ENCODE measurements around the gene PSME2. TPM values are rescaled to one million over a fixed set of nuclear protein-coding genes. Genes with fewer than 3 reads are reported as not detected.

Gene PSME2
- total RNA-seq, 1 donor from 2014 or later, result 91.8 TPM

DNA sequence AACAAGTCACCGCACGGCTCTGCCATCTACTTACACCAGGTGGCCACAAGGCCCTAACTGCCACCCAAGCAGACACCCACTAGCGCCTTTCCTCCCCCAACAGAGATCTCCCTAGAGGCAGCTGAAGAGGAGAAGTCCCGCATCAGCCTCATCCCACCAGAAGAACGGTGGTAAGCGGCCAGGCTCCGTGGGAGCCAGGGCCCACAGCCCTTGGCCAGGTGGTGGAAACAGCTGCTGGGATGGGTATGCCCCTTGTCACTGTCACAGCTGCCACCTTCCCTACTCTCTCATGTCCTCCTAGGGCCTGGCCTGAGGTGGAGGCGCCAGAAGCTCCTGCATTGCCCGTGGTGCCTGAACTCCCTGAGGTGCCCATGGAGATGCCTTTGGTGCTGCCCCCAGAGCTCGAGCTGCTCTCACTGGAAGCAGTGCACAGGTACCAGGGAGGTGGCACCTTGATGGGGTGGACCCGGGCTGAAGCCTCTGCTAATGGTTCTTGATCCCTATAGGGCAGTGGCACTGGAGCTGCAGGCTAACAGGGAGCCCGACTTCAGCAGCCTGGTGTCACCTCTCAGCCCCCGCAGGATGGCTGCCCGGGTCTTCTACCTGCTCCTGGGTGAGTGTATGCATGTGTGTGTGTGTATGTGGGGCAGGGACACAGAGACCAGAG is 33.0 kb upstream of the PSME2 start:
- no peaks in the 10 kb centered on the region for H3K4me1 Mint-ChIP-seq (ENCODE audit: unreplicated experiment)
- H3K4me3 Mint-ChIP-seq (ENCODE audit: unreplicated experiment), result no peak overlapping the region
- H3K27me3 Mint-ChIP-seq (ENCODE audit: unreplicated experiment), result no peaks in the 10 kb centered on the region
- peaks cover 22% of the 10 kb centered on the region for H3K36me3 Mint-ChIP-seq (ENCODE audit: unreplicated experiment)
- no peak for DNase-seq (ENCODE audit: extremely low spot score, unreplicated experiment)
- H3K27ac Mint-ChIP-seq (ENCODE audit: unreplicated experiment), result no peak overlapping the region
- TF ChIP-seq, protein P1, sequence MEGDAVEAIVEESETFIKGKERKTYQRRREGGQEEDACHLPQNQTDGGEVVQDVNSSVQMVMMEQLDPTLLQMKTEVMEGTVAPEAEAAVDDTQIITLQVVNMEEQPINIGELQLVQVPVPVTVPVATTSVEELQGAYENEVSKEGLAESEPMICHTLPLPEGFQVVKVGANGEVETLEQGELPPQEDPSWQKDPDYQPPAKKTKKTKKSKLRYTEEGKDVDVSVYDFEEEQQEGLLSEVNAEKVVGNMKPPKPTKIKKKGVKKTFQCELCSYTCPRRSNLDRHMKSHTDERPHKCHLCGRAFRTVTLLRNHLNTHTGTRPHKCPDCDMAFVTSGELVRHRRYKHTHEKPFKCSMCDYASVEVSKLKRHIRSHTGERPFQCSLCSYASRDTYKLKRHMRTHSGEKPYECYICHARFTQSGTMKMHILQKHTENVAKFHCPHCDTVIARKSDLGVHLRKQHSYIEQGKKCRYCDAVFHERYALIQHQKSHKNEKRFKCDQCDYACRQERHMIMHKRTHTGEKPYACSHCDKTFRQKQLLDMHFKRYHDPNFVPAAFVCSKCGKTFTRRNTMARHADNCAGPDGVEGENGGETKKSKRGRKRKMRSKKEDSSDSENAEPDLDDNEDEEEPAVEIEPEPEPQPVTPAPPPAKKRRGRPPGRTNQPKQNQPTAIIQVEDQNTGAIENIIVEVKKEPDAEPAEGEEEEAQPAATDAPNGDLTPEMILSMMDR (IDR thresholded peaks at IDR 0.05), result no peak
- no peaks in the 10 kb centered on the region for H3K9me3 Mint-ChIP-seq (ENCODE audit: unreplicated experiment)

DNA sequence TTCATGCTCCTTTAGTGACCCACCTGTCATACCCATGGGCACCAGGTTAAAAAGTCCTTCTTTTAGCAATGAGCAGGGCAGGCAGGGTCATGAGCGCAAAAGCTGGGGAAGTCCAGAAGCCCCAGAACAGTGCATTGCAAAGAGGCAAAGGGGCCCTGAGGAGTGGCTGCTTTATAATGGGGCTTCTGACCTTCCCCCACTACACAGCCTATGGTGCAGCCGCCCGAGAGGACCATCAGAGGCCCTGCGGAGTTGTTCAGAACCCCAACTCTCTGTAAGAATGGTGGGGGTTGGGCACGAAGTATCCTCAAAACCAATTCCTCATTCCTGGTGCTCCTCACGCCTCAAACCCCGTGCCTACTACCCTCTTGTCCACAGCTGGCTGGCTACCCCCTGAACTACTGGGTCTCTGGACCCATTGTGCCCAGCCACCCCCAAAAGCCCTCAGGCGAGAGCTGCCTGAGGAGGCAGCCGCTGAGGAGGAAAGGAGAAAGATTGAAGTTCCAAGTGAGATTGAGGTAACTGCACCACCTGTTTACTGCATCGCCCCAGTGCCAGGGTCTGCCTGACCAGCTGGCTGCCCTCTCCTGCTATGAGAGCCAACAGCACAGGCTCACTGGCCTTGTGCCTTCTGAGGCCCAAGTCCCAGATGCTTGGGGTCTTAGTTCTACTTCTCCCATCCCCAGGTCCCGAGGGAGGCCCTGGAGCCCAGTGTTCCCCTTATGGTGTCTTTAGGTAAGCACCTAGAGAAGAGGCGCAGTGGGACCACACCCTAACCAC is 32.2 kb upstream of the PSME2 start:
- H3K27ac Mint-ChIP-seq (ENCODE audit: unreplicated experiment), result no peak overlapping the region
- H3K4me1 Mint-ChIP-seq (ENCODE audit: unreplicated experiment), result no peaks in the 10 kb centered on the region
- H3K9me3 Mint-ChIP-seq (ENCODE audit: unreplicated experiment), result no peaks in the 10 kb centered on the region
- no peak for DNase-seq (ENCODE audit: extremely low spot score, unreplicated experiment)
- no peak overlapping the region for H3K4me3 Mint-ChIP-seq (ENCODE audit: unreplicated experiment)
- TF ChIP-seq, protein P1 (IDR thresholded peaks at IDR 0.05), result no peak
- peaks cover 21% of the 10 kb centered on the region for H3K36me3 Mint-ChIP-seq (ENCODE audit: unreplicated experiment)
- H3K27me3 Mint-ChIP-seq (ENCODE audit: unreplicated experiment), result no peaks in the 10 kb centered on the region

DNA sequence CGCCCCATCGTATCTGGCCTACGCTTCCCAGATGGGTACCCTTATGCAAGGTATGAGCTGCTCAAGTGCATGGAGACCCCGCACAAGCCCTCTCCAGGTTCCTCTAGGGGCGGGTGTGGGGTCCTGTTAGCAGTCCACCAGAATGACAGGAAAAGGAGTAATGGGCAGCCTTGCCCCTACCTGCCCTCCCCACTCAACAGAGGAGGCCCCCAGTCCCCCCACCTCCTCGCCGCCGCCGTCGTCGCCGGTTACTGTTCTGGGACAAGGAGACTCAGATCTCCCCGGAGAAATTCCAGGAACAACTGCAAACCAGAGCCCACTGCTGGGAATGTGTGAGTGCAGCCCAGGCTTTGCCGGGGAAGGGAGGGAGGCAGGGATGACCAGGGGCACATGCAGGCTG is 31.5 kb upstream of the PSME2 start:
- Mint-ChIP-seq H3K27me3 (ENCODE audit: unreplicated experiment) (no peaks in the 10 kb centered on the region), H3K36me3 (ENCODE audit: unreplicated experiment) (peaks cover 22% of the 10 kb centered on the region), H3K4me3 (ENCODE audit: unreplicated experiment) (no peak overlapping the region), H3K27ac (ENCODE audit: unreplicated experiment) (no peak overlapping the region), H3K4me1 (ENCODE audit: unreplicated experiment) (no peaks in the 10 kb centered on the region), H3K9me3 (ENCODE audit: unreplicated experiment) (no peaks in the 10 kb centered on the region)
- no peak for DNase-seq (ENCODE audit: extremely low spot score, unreplicated experiment)
- TF ChIP-seq, protein P1 (IDR thresholded peaks at IDR 0.05), result no peak

DNA sequence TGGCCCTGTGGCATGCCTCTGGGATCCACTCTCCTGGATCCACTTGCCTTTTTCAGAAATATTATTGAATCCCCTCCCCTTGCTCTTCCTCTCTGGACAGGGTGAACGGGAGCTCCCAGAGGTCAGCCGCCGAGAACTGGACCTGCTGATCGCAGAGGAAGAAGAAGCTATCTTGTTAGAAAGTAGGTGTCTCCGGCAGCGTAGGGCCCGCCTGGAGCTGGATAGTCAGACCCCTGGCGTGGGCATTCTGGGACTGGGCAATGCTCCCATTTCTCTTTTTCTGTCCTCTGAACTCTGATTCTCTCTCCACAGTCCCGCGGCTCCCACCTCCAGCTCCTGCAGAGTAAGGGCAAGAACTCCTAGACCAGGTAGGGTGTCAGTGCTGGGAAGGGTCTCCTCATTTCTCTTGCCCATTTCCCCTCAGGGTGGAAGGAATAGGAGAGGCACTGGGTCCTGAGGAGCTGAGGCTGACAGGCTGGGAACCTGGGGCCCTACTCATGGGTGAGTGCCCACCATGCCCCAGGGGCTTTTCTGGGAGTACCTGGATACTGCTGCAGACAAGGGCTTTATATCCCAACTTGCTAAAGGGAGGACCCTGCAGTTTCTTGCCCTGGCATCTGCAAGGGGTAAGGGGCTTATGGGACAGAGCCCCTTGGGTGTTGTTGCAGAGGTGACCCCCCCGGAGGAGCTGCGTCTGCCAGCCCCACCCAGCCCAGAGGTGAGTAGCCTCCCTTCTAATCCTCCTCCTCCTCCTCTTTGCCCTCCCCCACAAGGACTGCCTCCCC is 30.8 kb upstream of the PSME2 start:
- Mint-ChIP-seq H3K4me3 (ENCODE audit: unreplicated experiment) (no peak overlapping the region), H3K4me1 (ENCODE audit: unreplicated experiment) (no peaks in the 10 kb centered on the region), H3K9me3 (ENCODE audit: unreplicated experiment) (no peaks in the 10 kb centered on the region), H3K36me3 (ENCODE audit: unreplicated experiment) (peaks cover 19% of the 10 kb centered on the region), H3K27ac (ENCODE audit: unreplicated experiment) (no peak overlapping the region), H3K27me3 (ENCODE audit: unreplicated experiment) (no peaks in the 10 kb centered on the region)
- no peak for DNase-seq (ENCODE audit: extremely low spot score, unreplicated experiment)
- TF ChIP-seq, protein P1 (IDR thresholded peaks at IDR 0.05), result no peak

DNA sequence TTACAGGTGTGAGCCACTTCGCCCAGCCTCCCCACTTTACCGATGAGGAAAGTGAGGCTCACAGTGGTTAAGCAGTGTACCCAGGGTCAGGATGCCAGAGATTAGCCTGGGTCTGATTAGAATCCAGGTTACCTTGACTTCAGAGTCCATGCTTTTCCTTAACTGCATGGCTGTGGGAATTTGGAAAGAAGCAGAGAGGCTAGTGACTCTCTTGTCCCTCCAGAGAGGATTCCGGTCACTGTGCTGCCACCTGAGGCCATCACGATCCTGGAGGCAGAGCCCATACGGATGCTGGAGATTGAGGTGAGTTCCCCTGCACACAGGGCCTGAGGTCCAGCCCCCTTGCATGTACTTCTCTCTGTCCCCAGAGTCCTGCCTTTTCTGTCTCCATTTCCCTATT is 30.2 kb upstream of the PSME2 start:
- Mint-ChIP-seq H3K36me3 (ENCODE audit: unreplicated experiment) (peaks cover 19% of the 10 kb centered on the region), H3K4me1 (ENCODE audit: unreplicated experiment) (no peaks in the 10 kb centered on the region), H3K27me3 (ENCODE audit: unreplicated experiment) (no peaks in the 10 kb centered on the region), H3K9me3 (ENCODE audit: unreplicated experiment) (no peaks in the 10 kb centered on the region), H3K4me3 (ENCODE audit: unreplicated experiment) (no peak overlapping the region), H3K27ac (ENCODE audit: unreplicated experiment) (no peak overlapping the region)
- DNase-seq (ENCODE audit: extremely low spot score, unreplicated experiment), result no peak
- TF ChIP-seq, protein P1 (IDR thresholded peaks at IDR 0.05), result no peak
